GM12865 (cell line): Measurements from ENCODE around the gene CCDC188.

Experiments used
- DNase-seq: peaks from one replicate; pipeline ENCODE4 v3.0.0; 2010; ENCODE audit warnings: low read depth
- H3K4me3 ChIP-seq: 2 replicates; pipeline ENCODE4 v1.5.1; 2011; ENCODE audit warnings: mild to moderate bottlenecking, low read depth, low read length, control low read depth
- CTCF ChIP-seq: IDR thresholded peaks from 2 replicates; pipeline ENCODE4 v1.5.1; 2011; ENCODE audit warnings: low read length, control low read depth, low read depth, inconsistent platforms; ENCODE audit not compliant: insufficient read depth; ENCODE audit errors: missing control alignments

Gene CCDC188

DNA sequence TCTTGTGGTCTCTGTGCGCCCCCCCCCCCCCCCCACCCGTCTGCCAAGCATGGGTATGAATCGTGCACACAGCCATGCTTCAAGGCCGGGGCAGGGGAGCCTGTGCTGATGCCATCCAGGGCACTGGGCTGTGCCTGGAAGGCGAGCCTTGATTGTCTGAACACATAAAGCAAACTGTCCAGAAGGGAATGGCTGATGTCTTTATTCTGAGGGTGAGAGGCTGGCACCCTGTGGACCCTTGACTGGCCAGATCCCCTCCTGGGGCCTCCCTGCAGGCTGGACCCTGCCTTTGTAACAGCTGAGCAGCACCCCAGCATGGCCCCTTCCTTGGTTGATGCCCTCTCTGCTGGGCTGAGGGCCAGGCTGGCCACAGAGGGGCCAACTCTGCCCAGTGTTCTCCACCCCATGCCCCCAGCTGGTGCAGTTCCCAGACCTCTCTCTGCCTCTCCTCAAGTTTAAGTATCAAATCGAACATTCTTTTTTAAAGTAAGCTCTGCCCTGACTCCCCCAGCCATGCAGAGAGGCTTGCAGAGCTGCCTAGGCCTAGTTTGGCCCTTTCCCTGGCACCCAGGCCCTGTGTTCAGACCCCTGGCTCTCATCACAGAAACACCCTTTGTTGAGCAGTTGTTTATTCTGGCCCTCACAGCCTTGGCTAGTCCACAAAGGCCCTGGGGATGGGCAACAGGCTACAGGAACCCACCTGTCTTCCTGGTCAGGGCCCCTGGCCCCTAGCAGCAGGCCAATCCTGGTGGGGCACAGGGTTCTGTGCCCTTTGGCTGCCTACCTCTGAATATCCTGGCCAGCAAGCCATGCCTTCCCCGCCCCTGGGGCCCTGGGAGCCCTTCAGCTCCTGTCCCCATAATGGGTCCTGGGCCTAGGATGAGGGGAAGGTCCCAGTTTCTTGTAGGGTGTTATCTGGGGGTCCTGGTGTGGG, 38.9 kb downstream of the CCDC188 start:
- no peak for DNase-seq
- no peak overlapping the region for H3K4me3 ChIP-seq
- TF ChIP-seq CTCF: no peak

DNA sequence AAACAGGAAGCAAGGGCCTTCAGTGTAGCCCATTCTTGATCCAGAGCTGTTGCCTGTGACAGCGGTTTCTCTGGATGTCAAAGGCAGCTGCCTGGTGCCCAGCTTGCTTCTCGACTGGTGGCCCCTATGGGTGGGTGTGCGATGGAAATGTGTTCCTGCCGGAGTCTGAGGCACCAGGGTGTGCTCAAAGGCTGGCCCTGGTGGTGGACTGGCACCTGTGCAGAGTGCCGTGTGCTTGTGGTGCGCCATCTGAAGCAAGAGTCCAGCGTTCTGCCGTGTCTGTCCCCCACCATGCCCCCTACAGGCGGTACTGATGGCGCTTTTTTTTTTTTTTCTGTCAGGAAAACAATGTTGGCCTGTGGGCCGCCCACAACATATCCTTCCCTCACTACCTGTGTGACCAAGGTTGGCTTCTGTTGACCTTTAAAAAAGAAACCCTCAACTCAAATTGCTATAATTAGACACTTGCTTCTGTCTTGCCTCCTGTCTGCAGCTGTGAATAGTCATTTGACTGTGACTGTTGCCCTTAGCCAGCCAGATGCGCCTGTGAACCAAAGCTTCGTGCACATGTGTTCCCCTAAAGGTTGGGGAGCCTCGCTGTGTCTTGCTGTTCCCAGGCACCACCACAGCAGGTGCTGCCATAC, 39.7 kb downstream of the CCDC188 start:
- peak; percentile 62 for DNase-seq
- peak; percentile 45 for TF ChIP-seq CTCF
- no peak overlapping the region for H3K4me3 ChIP-seq

GRCh38 chr22:20110359-20110985, 40.4 kb downstream of the CCDC188 start:
- no peak for DNase-seq
- H3K4me3 ChIP-seq: no peak overlapping the region
- no peak for TF ChIP-seq CTCF

DNA sequence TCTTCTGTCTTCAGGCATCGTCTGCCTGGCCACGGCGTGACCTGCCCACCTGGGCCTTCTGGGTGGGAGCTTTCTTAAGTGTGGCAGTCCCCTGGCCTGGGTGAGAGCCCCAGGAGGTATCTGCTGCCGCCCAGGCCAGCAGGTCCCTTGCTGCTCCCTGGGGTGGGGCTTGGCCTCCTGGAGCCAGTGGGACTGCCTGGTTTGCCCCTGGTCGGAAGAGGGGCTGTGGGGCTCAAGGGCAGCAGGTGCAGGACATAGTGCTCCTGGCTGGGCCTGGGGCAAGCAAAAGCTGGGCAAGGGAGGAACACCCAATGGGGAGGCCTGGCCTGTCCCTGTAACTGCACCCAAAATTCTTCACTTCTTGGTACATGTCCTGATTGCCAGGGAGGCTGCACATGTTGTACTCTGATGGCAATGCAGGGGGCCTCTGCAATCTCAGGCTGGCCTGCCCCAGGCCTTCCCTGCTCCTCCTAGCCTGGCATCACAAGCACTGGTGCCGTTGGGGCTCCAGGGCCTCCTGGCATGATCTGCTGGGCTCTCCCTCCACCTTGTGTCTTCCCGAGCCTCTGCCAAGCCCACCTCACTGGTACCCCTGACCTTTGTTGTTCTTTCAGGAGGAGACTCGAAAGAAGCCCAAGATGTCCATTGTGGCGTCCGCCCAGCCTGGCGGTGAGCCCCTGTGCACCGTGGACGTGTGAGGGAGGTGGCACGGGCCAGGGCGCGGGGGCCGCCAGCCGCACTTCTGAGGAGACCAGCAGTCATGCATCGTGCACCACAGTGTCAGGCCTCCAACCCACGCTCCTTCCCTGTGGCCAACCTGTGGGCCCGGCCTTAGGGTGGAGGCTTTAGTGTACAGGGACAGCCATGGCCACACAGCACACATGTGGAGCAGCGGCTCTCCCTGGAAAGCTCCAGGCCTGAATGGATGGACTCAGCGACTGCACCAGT, 41.2 kb downstream of the CCDC188 start:
- no peak for DNase-seq
- no peak for TF ChIP-seq CTCF
- H3K4me3 ChIP-seq: no peak overlapping the region

DNA sequence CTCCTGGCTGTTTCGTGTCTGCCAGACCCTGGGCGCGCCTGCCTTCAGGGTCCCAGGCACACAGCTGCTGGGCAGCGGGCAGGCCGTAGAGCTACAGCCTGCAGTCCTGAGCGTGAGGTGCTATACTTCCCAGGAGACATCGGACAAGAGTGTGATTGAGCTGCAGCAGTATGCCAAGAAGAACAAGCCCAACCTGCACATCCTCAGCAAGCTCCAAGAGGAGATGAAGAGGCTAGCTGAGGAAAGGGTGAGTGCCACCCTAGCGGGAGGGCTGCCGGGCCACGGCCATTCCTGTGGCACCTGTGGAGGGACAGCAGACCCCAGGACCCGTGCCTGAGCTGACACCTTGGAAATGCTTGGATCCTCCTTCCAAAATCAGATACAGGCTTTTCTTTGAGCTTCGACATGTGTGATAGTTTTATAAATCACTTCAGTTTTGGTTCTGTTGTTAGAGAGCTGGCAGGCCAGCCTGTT, 42.1 kb downstream of the CCDC188 start:
- no peak overlapping the region for H3K4me3 ChIP-seq
- no peak for TF ChIP-seq CTCF
- DNase-seq: no peak

GRCh38 chr22:20107951-20108756, 42.7 kb downstream of the CCDC188 start:
- TF ChIP-seq CTCF: no peak
- no peak for DNase-seq
- no peak overlapping the region for H3K4me3 ChIP-seq
